Ecto neural progenitor cell (in vitro differentiated cells): Measurements from ENCODE around the gene ARHGEF28.

Experiments
- DNase-seq: peaks from one replicate; pipeline ENCODE4 v3.0.0-alpha.2; 2018; ENCODE audit warnings: low spot score

ARHGEF28 gene

GRCh38 chr5:73623901-73624404 lies 2.0 kb upstream of the ARHGEF28 start:
- DNase-seq, result no peak

GRCh38 chr5:73624888-73625287 lies 1.1 kb upstream of the ARHGEF28 start:
- no peak for DNase-seq

- no peak for DNase-seq
Observed at GRCh38 chr5:73625372-73625943, 538 bp upstream of the ARHGEF28 start.

GRCh38 chr5:73626814-73627313 lies 868 bp downstream of the ARHGEF28 start:
- no peak for DNase-seq

GRCh38 chr5:73629456-73629855 lies 3.5 kb downstream of the ARHGEF28 start:
- DNase-seq, result no peak

GRCh38 chr5:73630765-73631164 lies 4.8 kb downstream of the ARHGEF28 start:
- no peak for DNase-seq

GRCh38 chr5:73631500-73631899 lies 5.5 kb downstream of the ARHGEF28 start:
- no peak for DNase-seq

- DNase-seq, result no peak
Observed at GRCh38 chr5:73633060-73633459, 7.1 kb downstream of the ARHGEF28 start.

GRCh38 chr5:73636408-73636807 lies 10.4 kb downstream of the ARHGEF28 start:
- DNase-seq, result no peak

GRCh38 chr5:73637565-73637964 lies 11.6 kb downstream of the ARHGEF28 start:
- DNase-seq, result no peak

GRCh38 chr5:73638344-73639095 lies 12.5 kb downstream of the ARHGEF28 start:
- no peak for DNase-seq

GRCh38 chr5:73640861-73641320 lies 14.9 kb downstream of the ARHGEF28 start:
- no peak for DNase-seq

GRCh38 chr5:73641811-73642210 lies 15.8 kb downstream of the ARHGEF28 start:
- no peak for DNase-seq

GRCh38 chr5:73642344-73642743 lies 16.3 kb downstream of the ARHGEF28 start:
- no peak for DNase-seq

GRCh38 chr5:73644385-73644963 lies 18.5 kb downstream of the ARHGEF28 start:
- no peak for DNase-seq

GRCh38 chr5:73647721-73648120 lies 21.7 kb downstream of the ARHGEF28 start:
- DNase-seq, result no peak

GRCh38 chr5:73648515-73648914 lies 22.5 kb downstream of the ARHGEF28 start:
- no peak for DNase-seq

- no peak for DNase-seq
Observed at GRCh38 chr5:73649926-73650325, 23.9 kb downstream of the ARHGEF28 start.

- no peak for DNase-seq
Observed at GRCh38 chr5:73652391-73652790, 26.4 kb downstream of the ARHGEF28 start.

GRCh38 chr5:73654171-73654811 lies 28.3 kb downstream of the ARHGEF28 start:
- DNase-seq, result no peak

- no peak for DNase-seq
Observed at GRCh38 chr5:73654819-73655318, 28.9 kb downstream of the ARHGEF28 start.

GRCh38 chr5:73655521-73656160 lies 29.6 kb downstream of the ARHGEF28 start:
- no peak for DNase-seq
